ENCODE measurements around the gene LRRFIP1.

The LRRFIP1 gene

GRCh38 chr2:237691029-237691907 lies 63.9 kb downstream of the LRRFIP1 start:
- peak; percentile 79 for DNase-seq

- DNase-seq: no peak
Measured at GRCh38 chr2:237691908-237692600, 64.7 kb downstream of the LRRFIP1 start.

GRCh38 chr2:237692601-237693290 lies 65.4 kb downstream of the LRRFIP1 start:
- peak; percentile 75 for DNase-seq

GRCh38 chr2:237693291-237693994 lies 66.1 kb downstream of the LRRFIP1 start:
- no peak for DNase-seq

GRCh38 chr2:237694415-237695194 lies 67.2 kb downstream of the LRRFIP1 start:
- no peak for DNase-seq

- DNase-seq: no peak
Measured at GRCh38 chr2:237695201-237695780, 67.9 kb downstream of the LRRFIP1 start.

- no peak for DNase-seq
Measured at GRCh38 chr2:237696461-237696860, 69.1 kb downstream of the LRRFIP1 start.

- no peak for DNase-seq
Measured at GRCh38 chr2:237697586-237698357, 70.4 kb downstream of the LRRFIP1 start.

- DNase-seq: no peak
Measured at GRCh38 chr2:237698358-237698694, 70.9 kb downstream of the LRRFIP1 start.

GRCh38 chr2:237699870-237700511 lies 72.6 kb downstream of the LRRFIP1 start:
- DNase-seq: peak; percentile 52

GRCh38 chr2:237700512-237701032 lies 73.2 kb downstream of the LRRFIP1 start:
- peak; percentile 62 for DNase-seq

- DNase-seq: peak; percentile 34
Measured at GRCh38 chr2:237701033-237701858, 73.9 kb downstream of the LRRFIP1 start.

GRCh38 chr2:237701859-237702390 lies 74.5 kb downstream of the LRRFIP1 start:
- no peak for DNase-seq

- peak; percentile 56 for DNase-seq
Measured at GRCh38 chr2:237702441-237703391, 75.3 kb downstream of the LRRFIP1 start.

GRCh38 chr2:237704501-237705434 lies 77.4 kb downstream of the LRRFIP1 start:
- no peak for DNase-seq

GRCh38 chr2:237706257-237706656 lies 78.9 kb downstream of the LRRFIP1 start:
- no peak for DNase-seq

GRCh38 chr2:237708065-237708398 lies 80.6 kb downstream of the LRRFIP1 start:
- DNase-seq: no peak

All from retina (tissue), 1 donor.